BLaER1 (cell line): Measurements from ENCODE around the gene SLC30A7.

Experiments
- H3K27ac ChIP-seq: shearing (Covaris generic); formaldehyde crosslinking; 2 replicates; pipeline ENCODE4 v1.8.1; 2022
- H3K27me3 ChIP-seq: shearing (Covaris generic); formaldehyde crosslinking; 2 replicates; pipeline ENCODE4 v1.8.1; 2022
- H3K36me3 ChIP-seq: shearing (Covaris generic); formaldehyde crosslinking; 2 replicates; pipeline ENCODE4 v1.8.1; 2022
- H3K4me1 ChIP-seq: shearing (Covaris generic); formaldehyde crosslinking; 2 replicates; pipeline ENCODE4 v1.8.1; 2022
- H3K4me2 ChIP-seq: shearing (Covaris generic); formaldehyde crosslinking; 2 replicates; pipeline ENCODE4 v1.8.1; 2022
- H3K4me3 ChIP-seq: shearing (Covaris generic); formaldehyde crosslinking; 2 replicates; pipeline ENCODE4 v1.8.1; 2022
- H3K9ac ChIP-seq: shearing (Covaris generic); formaldehyde crosslinking; 2 replicates; pipeline ENCODE4 v1.8.1; 2022
- H3K9me3 ChIP-seq: shearing (Covaris generic); formaldehyde crosslinking; 2 replicates; pipeline ENCODE4 v1.8.1; 2022
- H4K20me1 ChIP-seq: shearing (Covaris generic); formaldehyde crosslinking; 2 replicates; pipeline ENCODE4 v1.8.1; 2022
- Cebpa-rat ChIP-seq: shearing (Covaris generic); IDR thresholded peaks from 2 replicates; pipeline ENCODE4 v1.8.1; 2022

Gene SLC30A7

GRCh38 chr1:101017448-101017847 lies 121.6 kb downstream of the SLC30A7 start:
- Histone ChIP-seq H3K4me3 (no peak overlapping the region), H3K27me3 (no peaks in the 10 kb centered on the region), H3K9me3 (no peaks in the 10 kb centered on the region; the same call in 1 of the 2 replicates), H3K27ac (no peak overlapping the region), H3K4me2 (no peak overlapping the region), H3K36me3 (peaks cover 73% of the 10 kb centered on the region), H4K20me1 (no peaks in the 10 kb centered on the region), H3K9ac (no peak overlapping the region), H3K4me1 (no peaks in the 10 kb centered on the region)
- TF ChIP-seq Cebpa-rat: no peak

GRCh38 chr1:101022294-101022693 lies 126.4 kb downstream of the SLC30A7 start:
- Histone ChIP-seq H3K27ac (no peak overlapping the region), H4K20me1 (no peaks in the 10 kb centered on the region), H3K27me3 (no peaks in the 10 kb centered on the region), H3K9ac (no peak overlapping the region), H3K4me3 (no peak overlapping the region), H3K4me2 (no peak overlapping the region), H3K36me3 (peaks cover 47% of the 10 kb centered on the region), H3K4me1 (peaks cover 18% of the 10 kb centered on the region), H3K9me3 (no peaks in the 10 kb centered on the region)
- no peak for TF ChIP-seq Cebpa-rat

GRCh38 chr1:101025283-101025656 lies 129.4 kb downstream of the SLC30A7 start:
- peak overlapping the region; percentile 79 for H3K4me2 ChIP-seq
- no peaks in the 10 kb centered on the region for H3K27me3 ChIP-seq
- no peaks in the 10 kb centered on the region for H4K20me1 ChIP-seq
- H3K27ac ChIP-seq: peak overlapping the region; percentile 85
- TF ChIP-seq Cebpa-rat: no peak
- H3K4me3 ChIP-seq: peak overlapping the region; percentile 80
- H3K9me3 ChIP-seq: no peaks in the 10 kb centered on the region
- peak overlapping the region; percentile 87 for H3K9ac ChIP-seq
- peaks cover 32% of the 10 kb centered on the region for H3K4me1 ChIP-seq
- H3K36me3 ChIP-seq: peaks cover 25% of the 10 kb centered on the region

- Histone ChIP-seq H4K20me1 (no peaks in the 10 kb centered on the region), H3K36me3 (peaks cover 21% of the 10 kb centered on the region), H3K9ac (peak within 1 kb of the TSS; percentile 87), H3K27ac (peak within 1 kb of the TSS; percentile 85), H3K4me3 (peak within 1 kb of the TSS; percentile 80), H3K9me3 (peaks cover 3% of the 10 kb centered on the region; the same call in 1 of the 2 replicates), H3K4me1 (peaks cover 32% of the 10 kb centered on the region), H3K4me2 (peak within 1 kb of the TSS; percentile 79), H3K27me3 (no peaks in the 10 kb centered on the region)
- TF ChIP-seq Cebpa-rat: no peak
Observed at GRCh38 chr1:101025657-101026429, 130.0 kb downstream of the SLC30A7 start, which contains the start of gene DPH5. TSS of gene DPH5 (minus strand) at chr1:101025784. CDS start at chr1:101025443, 341 bp downstream.

GRCh38 chr1:101026430-101026788 lies 130.5 kb downstream of the SLC30A7 start:
- H4K20me1 ChIP-seq: no peaks in the 10 kb centered on the region
- peaks cover 20% of the 10 kb centered on the region for H3K36me3 ChIP-seq
- peak overlapping the region; percentile 85 for H3K27ac ChIP-seq
- H3K4me3 ChIP-seq: peak overlapping the region; percentile 80
- no peak for TF ChIP-seq Cebpa-rat
- H3K4me1 ChIP-seq: peaks cover 32% of the 10 kb centered on the region
- H3K27me3 ChIP-seq: no peaks in the 10 kb centered on the region
- peak overlapping the region; percentile 87 for H3K9ac ChIP-seq
- peak overlapping the region; percentile 79 for H3K4me2 ChIP-seq
- peaks cover 6% of the 10 kb centered on the region; the same call in 1 of the 2 replicates for H3K9me3 ChIP-seq

- peak overlapping the region; percentile 79 for H3K4me2 ChIP-seq
- peaks cover 11% of the 10 kb centered on the region; the same call in 1 of the 2 replicates for H3K9me3 ChIP-seq
- H4K20me1 ChIP-seq: no peaks in the 10 kb centered on the region
- no peak overlapping the region for H3K9ac ChIP-seq
- H3K36me3 ChIP-seq: peaks cover 19% of the 10 kb centered on the region
- H3K27me3 ChIP-seq: no peaks in the 10 kb centered on the region
- H3K4me1 ChIP-seq: peaks cover 32% of the 10 kb centered on the region
- H3K27ac ChIP-seq: no peak overlapping the region
- no peak for TF ChIP-seq Cebpa-rat
- no peak overlapping the region for H3K4me3 ChIP-seq
Observed at GRCh38 chr1:101027194-101027772, 131.4 kb downstream of the SLC30A7 start.

- Histone ChIP-seq H3K4me2 (peak overlapping the region; percentile 36), H3K9ac (no peak overlapping the region), H3K27me3 (no peaks in the 10 kb centered on the region), H3K4me3 (no peak overlapping the region), H3K36me3 (peaks cover 19% of the 10 kb centered on the region), H3K4me1 (peaks cover 32% of the 10 kb centered on the region), H3K9me3 (peaks cover 19% of the 10 kb centered on the region; the same call in 1 of the 2 replicates), H3K27ac (no peak overlapping the region), H4K20me1 (no peaks in the 10 kb centered on the region)
- no peak for TF ChIP-seq Cebpa-rat
Observed at GRCh38 chr1:101028466-101028865, 132.6 kb downstream of the SLC30A7 start.

GRCh38 chr1:101029184-101029583 lies 133.3 kb downstream of the SLC30A7 start:
- TF ChIP-seq Cebpa-rat: no peak
- Histone ChIP-seq H3K4me3 (no peak overlapping the region), H3K4me1 (peaks cover 28% of the 10 kb centered on the region), H3K27ac (no peak overlapping the region), H3K36me3 (peaks cover 19% of the 10 kb centered on the region), H3K9me3 (peaks cover 19% of the 10 kb centered on the region; the same call in 1 of the 2 replicates), H3K9ac (no peak overlapping the region), H4K20me1 (no peaks in the 10 kb centered on the region), H3K4me2 (no peak overlapping the region; the same call in 1 of the 2 replicates), H3K27me3 (no peaks in the 10 kb centered on the region)

- no peak overlapping the region for H3K4me3 ChIP-seq
Observed at GRCh38 chr1:101030881-101031280, 135.0 kb downstream of the SLC30A7 start.

More at GRCh38 chr1:101030881-101031280, 135.0 kb downstream of the SLC30A7 start:
- no peak overlapping the region for H3K4me2 ChIP-seq
- H3K36me3 ChIP-seq: peaks cover 19% of the 10 kb centered on the region
- H4K20me1 ChIP-seq: no peaks in the 10 kb centered on the region
- no peak overlapping the region for H3K27ac ChIP-seq
- peaks cover 20% of the 10 kb centered on the region for H3K4me1 ChIP-seq
- no peaks in the 10 kb centered on the region for H3K27me3 ChIP-seq
- TF ChIP-seq Cebpa-rat: no peak
- H3K9me3 ChIP-seq: peaks cover 19% of the 10 kb centered on the region; the same call in 1 of the 2 replicates
- no peak overlapping the region for H3K9ac ChIP-seq
